CD4-positive, alpha-beta T cell treated with Interleukin-17A for 1 hour (primary cell): ENCODE data around the gene RBM43.
A peak's percentile ranks its signal among the peaks of the same experiment; 100 is the strongest.
"Not testable (repeated sequence)": the region's sequence is repeated elsewhere in the genome, so short reads cannot be mapped to it uniquely, and the experiment has no call there.

Experiments used
- DNase-seq: peaks from one replicate; pipeline ENCODE4 v3.0.0-alpha.2; 2020

The RBM43 gene

DNA sequence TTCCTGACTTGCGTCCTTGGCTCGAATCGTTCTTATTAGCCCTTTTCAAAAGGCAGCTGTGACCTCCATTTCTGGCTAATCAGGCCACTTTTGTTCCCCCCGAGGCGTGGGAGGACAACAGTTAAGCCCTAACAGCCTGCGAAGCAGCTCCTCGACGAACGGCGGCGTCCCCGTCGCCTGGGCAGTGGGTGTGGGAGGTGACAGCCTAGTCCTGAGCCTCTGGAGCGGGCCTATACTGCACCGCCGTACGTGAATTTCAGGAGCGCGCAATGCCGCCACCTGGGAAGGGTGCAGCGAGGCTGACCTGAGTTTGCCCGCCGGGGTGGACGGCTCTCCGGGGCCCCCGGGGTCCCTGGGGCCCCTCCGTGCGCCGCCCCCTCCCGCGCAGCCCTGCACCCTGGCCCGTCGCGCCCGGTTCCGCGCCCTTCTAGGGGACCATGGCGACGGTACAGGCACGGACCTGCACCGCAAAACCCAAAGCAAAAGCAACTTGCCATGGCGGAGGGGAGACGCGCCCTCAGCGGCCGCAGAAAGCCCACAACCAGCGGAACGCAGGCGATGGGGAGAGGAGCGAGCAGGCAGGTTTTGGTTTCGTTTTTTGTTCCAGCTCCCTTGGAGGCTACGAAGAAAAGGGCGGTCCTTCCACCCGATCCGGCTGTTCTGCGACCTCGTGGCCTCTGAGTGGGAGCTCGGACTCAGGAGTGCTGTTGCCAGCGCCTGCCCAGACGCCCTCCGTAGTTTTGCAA, at the start of gene RBM43:
RBM43 (minus strand) TSS at position 633 of the 746 bp plus-strand sequence; CDS start at position 497, 136 bp downstream.
- peak; percentile 90 for DNase-seq

DNA sequence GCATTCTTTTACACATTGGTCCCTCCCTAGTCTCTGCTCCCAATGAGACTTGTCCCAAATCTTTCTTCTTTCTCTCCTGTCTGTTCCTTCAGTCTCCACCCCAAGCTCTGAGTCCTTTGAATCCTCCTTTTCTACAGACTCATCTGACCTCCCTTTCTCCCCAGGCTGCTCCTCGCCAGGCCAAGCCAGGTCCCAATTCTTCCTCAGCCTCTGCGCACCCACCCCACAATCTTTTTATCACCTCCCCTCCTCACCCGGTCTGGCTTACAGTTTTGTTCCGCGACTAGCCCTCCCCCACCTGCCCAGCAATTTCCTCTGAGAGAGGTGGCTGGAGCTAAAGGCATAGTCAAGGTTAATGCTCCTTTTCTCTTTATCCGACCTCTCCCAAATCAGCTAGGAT, 48.6 kb upstream of the RBM43 start:
- not testable (repeated sequence) for DNase-seq

GRCh38 chr2:151306621-151307020, 45.0 kb upstream of the RBM43 start:
- DNase-seq = no peak

DNA sequence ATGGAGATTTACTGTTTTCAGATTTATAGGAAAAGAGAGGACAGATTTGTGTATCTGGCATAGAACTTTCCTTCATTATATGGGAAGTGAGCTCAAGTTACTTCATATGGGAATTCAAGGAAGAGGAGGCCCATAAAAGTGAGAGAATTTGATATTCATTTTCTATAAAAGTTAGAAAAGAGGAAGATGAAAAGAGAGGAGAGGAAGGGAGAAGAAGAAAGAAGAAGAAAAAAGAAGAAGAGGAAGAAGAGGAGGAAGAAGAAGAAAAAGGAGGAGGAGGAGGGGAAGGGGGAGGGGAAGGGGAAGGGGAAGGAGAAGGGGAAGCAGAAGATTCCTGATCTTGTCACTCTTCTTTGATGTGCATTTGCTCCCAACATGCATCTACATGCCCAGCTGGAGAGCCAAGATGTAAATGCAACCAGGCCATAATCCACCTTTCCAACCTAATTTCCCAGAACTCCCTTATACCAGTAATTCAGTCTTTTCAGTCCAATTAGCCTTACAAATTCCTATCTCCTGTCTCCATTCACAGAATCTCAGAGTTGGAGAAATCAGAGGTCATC, 43.5 kb upstream of the RBM43 start:
- no peak for DNase-seq

DNA sequence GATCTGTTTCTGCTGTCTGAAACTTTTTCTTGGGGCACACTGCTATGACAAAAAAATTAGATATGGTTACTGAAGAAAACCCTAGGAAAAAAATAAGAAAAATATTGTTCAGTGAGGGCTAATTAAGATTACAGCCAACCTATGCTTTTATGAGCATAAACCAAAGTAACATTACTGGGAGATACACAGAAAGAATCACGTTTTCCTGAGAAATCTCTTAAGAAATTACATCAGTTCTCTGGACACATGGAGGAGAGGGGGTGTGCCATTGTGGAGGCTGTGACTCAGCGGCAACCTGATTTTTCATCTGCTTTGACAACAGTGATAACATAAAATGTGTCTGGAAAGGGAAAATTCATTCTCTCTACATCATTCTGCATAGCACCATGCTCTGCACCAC, 41.2 kb upstream of the RBM43 start:
- DNase-seq = no peak

GRCh38 chr2:151302404-151302803, 40.7 kb upstream of the RBM43 start:
- DNase-seq = no peak

DNA sequence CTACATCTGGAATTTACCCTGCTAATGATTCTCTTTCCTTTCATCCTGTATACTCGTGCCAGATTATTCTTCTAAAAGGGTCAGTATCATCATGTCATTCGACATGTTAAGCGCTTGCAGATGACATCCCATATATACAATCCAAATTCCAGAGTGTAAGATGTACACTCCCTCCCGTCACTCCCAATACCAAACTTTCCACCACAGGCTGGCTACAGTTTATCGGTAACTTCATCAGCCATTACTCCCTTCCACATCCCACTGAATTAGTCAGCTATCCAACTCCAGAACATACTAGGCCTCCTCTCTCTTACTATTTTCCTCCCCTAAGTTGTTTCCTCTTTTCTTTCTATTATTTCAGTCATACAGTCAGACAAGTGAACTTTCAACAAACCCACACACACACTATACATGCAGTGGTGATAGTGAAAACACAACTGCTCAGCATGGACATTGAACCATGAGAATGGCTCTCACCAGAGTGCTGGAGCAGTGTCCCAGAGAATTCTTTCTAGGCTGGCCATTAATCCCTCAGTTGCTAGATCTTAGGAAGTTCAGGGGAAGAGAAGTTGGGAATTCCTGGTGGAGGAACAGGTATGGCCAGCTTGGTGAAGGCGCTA, 38.4 kb upstream of the RBM43 start:
- DNase-seq = no peak

DNA sequence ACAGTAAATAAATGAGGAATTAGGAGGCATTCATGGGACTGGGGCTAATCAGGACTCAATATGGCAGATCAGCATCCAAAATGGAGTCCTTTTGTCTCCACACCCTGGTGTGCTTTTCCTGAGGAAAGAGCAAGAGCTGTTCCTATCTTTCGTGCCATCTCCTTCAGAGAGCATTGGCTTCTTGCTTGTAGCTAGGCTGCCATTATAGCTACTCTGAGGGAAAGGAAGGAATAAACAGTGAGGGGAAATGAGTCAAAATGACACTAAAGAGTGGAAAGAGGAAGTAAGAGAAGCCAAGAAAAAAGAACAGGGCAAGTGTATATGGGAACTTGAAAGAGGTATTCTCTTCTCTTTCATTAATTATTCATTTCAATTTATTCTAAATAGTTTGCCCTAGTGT, 36.2 kb upstream of the RBM43 start:
- no peak for DNase-seq

DNA sequence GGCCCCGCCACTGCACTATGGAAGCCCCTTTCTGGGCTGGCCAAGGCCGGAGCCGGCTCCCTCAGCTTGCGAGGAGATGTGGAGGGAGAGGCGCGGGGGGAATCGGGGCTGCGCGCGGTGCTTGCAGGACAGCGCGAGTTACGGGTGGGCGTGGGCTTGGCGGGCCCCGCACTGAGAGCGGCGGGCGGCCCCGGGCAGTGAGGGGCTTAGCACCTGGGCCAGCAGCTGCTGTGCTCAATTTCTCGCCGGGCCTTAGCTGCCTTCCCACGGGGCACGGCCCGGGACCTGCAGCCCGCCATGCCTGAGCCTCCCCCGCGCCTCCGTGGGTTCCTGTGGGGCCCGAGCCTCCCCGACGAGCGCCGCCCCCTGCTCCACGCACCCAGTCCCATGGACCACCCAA, 34.3 kb upstream of the RBM43 start:
- DNase-seq = not testable (repeated sequence)

DNA sequence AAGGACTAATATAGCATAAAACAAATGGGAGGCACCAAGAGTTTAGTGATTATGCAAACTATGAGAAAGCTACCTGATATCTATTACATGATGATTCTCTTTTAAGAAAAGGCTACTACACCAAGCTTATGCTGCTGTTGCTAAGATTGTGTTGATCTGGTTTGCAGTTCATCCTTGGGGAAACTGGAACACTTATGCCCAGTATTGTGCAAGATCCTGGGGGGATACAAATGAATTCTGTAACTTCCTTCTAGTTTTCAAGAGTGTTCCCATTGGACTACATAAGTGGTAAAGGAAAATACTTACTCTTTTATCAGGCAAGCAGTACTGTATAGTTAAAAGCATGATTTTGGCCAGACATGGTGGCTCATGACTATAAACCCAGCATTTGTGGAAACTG, 30.9 kb upstream of the RBM43 start:
- DNase-seq = no peak

DNA sequence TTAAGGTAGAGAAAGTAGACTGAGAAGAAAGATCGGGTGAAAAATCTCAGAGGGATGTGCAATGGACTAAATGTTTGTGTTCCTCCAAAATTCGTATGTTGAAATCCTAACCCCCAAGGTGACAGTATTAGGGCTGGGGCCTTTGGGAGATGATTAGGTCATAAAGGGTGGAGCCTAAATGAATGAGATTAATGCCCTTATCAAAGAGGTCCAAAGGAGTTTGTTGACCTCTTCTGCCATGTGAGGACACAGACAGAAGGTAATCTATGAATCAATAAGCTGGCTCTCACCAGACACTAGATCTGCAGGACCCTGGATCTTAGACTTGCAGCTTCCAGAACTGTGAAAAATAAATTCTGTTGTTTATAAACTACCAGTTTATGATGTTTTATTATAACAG, 30.5 kb upstream of the RBM43 start:
- no peak for DNase-seq

DNA sequence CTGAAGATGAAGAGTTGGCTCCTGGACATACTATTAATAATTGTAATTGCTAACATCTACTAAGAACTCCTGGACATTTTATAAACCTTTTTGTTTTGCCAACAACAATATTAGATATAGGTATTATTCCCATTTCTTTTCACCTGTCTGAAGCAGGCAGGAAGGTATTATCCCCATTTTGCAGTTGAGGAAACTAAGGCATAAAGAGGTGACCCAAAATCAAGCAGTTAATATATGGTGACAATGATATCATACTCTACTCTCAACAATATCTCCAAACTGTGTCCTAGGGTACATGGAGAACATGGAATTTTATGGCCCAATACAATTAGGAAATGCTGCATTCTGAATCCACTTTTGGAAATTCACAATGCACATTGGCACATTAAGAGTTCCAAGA, 29.6 kb upstream of the RBM43 start:
- DNase-seq = no peak

- no peak for DNase-seq
These were observed 28.6 kb upstream of the RBM43 start for GRCh38 chr2:151289972-151290866.

DNA sequence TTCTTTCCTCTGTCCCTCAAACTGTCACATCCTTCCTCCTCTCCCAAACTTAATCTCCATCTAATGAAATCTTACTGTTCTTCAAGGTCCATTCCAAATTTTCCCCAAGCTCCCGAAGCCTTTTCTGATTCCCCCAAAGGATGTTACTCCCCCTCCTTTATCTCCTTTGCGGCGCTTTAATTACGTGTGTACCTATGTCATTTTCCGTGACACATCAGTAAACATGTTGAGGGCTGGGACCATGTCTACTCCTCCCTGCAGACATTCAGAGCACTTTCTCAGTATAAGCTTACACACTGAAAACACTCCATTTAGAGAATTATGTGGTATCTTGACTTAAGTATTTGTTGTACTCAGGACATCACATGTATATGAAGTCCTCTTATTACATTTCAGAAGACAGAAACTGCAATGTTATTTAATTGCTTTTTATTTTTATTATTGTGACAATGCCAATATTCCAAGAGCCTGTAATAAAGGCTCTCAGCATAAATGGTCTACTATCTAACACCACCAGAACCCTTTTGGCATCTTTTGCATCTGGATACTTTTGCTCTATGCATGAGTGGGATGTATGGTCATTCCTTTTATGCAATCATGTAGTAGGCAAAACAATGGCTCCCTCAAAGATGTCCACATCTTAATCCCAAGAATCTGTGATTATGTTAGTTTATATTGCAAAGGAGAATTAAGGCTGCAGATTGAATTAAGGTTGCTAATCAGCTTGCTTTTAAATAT, 26.0 kb upstream of the RBM43 start:
- DNase-seq = no peak

- no peak for DNase-seq
These were observed 20.7 kb upstream of the RBM43 start for GRCh38 chr2:151282401-151282800.

- DNase-seq = no peak
These were observed 18.6 kb upstream of the RBM43 start for GRCh38 chr2:151280271-151280670.

DNA sequence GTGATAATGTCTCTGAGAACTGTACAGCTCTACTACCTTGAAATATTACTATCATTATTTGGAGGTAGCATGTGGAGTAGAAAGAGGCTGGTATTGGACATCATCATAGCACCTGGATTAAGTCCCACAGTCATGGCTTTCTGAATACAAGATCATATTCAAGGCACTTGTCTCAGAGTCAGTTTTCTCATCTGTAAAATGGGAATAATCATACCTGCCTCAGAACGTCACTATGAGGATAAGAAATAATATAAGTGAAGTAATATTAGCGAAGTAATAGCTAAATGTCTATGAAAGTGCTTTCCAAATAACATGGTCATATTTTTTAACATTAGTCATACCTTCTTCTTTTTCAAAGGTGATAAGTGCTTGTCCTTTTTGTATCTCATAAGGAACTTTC, 16.8 kb upstream of the RBM43 start:
- no peak for DNase-seq

GRCh38 chr2:151277067-151277466, 15.4 kb upstream of the RBM43 start:
- DNase-seq = no peak

DNA sequence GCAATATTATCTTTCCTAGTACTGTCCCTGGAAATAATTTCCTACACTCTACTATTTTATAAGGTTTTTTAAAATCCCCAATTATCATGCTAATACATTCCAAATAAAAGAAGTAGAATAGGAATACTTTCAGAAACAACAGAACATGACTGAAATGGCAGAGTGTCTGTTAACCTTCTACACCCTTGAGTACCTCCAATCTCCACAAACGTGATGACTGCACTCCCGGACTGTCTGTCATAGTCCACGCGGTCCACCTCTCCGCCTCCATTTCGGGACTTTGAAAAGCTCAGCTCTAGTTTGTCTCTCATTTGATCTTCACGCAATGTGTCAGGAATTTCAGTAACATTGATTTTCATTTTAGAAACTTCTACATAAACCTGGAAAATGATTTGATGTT, 13.6 kb upstream of the RBM43 start:
- no peak for DNase-seq

DNA sequence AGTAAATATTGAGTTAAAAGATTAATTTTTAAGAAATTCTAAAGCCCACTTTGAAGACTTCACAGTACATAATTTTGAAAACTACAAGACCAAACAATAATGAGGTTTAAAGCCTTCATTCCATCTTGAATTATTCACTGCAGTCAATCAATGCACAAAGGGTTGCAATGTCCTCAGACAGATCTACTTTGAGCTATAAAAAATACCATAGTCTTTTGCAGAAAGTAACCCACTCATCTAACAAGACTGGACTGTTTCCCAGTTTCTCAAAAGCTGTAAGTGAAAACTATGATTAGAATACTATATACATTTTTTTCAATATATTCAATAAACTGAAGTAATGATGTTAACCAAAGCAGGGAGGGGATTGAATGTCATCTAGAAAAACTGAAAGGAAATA, 10.2 kb upstream of the RBM43 start:
- DNase-seq = no peak

DNA sequence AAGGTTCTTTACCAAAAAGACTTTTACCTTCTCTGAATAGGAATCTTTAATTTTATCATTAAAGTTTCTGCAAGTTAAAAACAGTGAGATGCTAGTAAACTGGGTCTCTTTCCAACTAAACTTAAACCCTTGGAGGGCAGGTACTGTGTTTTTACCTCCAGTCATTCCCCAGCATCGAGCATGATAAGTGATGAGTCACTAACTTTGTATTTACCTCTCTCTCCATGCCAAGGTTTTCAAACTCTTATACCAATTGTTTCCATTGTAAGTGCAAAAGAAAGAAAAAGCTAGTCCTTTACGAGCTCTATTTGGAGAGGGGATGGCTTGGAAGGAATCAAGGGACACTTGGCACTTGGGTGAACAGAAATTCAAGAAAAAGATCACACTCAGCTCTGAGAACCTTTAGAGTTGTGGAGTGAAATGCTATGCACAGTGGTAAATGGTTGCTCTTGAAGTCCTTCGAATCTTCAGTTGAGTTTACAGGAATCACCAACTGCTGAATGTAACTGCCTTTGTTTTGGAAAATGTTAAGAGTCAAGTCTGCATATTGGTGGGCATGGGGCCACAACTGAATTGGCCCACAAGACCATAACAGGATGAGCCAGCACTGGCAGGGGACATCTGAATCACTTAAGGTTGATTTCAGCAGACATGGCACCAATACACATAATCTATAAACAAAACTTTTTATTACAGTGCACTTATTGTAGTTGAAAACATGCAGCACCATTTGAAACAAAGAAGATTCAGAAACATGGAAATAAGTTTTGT, 8.3 kb upstream of the RBM43 start:
- no peak for DNase-seq

- DNase-seq = no peak
These were observed 6.4 kb upstream of the RBM43 start for GRCh38 chr2:151268085-151268484.
